CD4-positive, alpha-beta T cell treated with Interleukin-1 beta for 1 hour (primary cell): ENCODE measurements around the gene FADS2.

Source experiments
- DNase-seq, 2 donors: peaks; one replicate each; pipeline ENCODE4 v3.0.0-alpha.2; 2020 to 2022

The FADS2 gene

GRCh38 chr11:61827571-61828378 is at the start of gene FADS2:
FADS2 (plus strand) TSS chr11:61828300; CDS start chr11:61828391, 91 bp downstream.
- peak; percentile 66 to 67 for DNase-seq

GRCh38 chr11:61778357-61778886 is 49.7 kb upstream of the FADS2 start:
- no peak for DNase-seq

- DNase-seq: no peak
These were observed 49.0 kb upstream of the FADS2 start for GRCh38 chr11:61778920-61779650.

- no peak for DNase-seq
These were observed 48.2 kb upstream of the FADS2 start for GRCh38 chr11:61779666-61780525.

GRCh38 chr11:61780581-61781162 is 47.4 kb upstream of the FADS2 start:
- no peak for DNase-seq

GRCh38 chr11:61781585-61781984 is 46.5 kb upstream of the FADS2 start:
- no peak for DNase-seq

- DNase-seq: no peak
These were observed 45.8 kb upstream of the FADS2 start for GRCh38 chr11:61782299-61782698.

- no peak for DNase-seq
These were observed 45.3 kb upstream of the FADS2 start for GRCh38 chr11:61782841-61783240.

- no peak for DNase-seq
These were observed 44.2 kb upstream of the FADS2 start for GRCh38 chr11:61783717-61784505.

- DNase-seq: no peak
These were observed 43.6 kb upstream of the FADS2 start for GRCh38 chr11:61784506-61784805.

- DNase-seq: no peak
These were observed 42.2 kb upstream of the FADS2 start for GRCh38 chr11:61785837-61786402.

GRCh38 chr11:61787928-61788491 is 40.1 kb upstream of the FADS2 start:
- peak in 1 of 2 donors; percentile 16 for DNase-seq

GRCh38 chr11:61791737-61792309 is 36.3 kb upstream of the FADS2 start:
- DNase-seq: peak; percentile 55 to 60

GRCh38 chr11:61792310-61793082 is 35.6 kb upstream of the FADS2 start, which contains the start of the genes FEN1 and TMEM258:
FEN1 (plus strand) TSS chr11:61792911; CDS start chr11:61795362, 2,451 bp downstream.
TMEM258 (minus strand) TSS chr11:61792599; CDS start chr11:61792558, 41 bp downstream.
- peak; percentile 88 to 90 for DNase-seq

GRCh38 chr11:61793083-61793828 is 34.8 kb upstream of the FADS2 start:
- DNase-seq: no peak

- no peak for DNase-seq
These were observed 34.3 kb upstream of the FADS2 start for GRCh38 chr11:61793829-61794204.

- DNase-seq: no peak
These were observed 33.5 kb upstream of the FADS2 start for GRCh38 chr11:61794579-61794978.

GRCh38 chr11:61795459-61795858 is 32.6 kb upstream of the FADS2 start:
- DNase-seq: no peak
